WTC11 (cell line): ENCODE results near the gene FRMD5. TPM values are rescaled to one million over a fixed set of nuclear protein-coding genes. Genes with fewer than 3 reads are reported as not detected.

ENCODE experiments used
- ATAC-seq: fragments of 200-7000 bp; cut with Tn5 transposase; 2 replicates; pipeline ENCODE4 v1.10.0; 2021; ENCODE audit warnings: mild to moderate bottlenecking, moderate library complexity
- CTCF ChIA-PET: fragments of 300-600 bp; sonication (Branson Sonifier 250); formaldehyde crosslinking; loops from one replicate; lab custom pipeline; 2021; ENCODE audit warnings: antibody characterized with exemption; lab: Charles Lee
- POLR2A ChIA-PET: fragments of 350-600 bp; sonication (Branson Sonifier 250); formaldehyde crosslinking; loops from one replicate; lab custom pipeline; 2021; ENCODE audit warnings: antibody characterized with exemption; lab: Charles Lee
- DNase-seq: peaks from one replicate; pipeline ENCODE4 v3.0.0; 2021; ENCODE audit warnings: low spot score
- H3K27ac Mint-ChIP-seq: 2 replicates; pipeline ENCODE4 v1.8.0; 2021; ENCODE audit warnings: mixed read lengths
- H3K27me3 Mint-ChIP-seq: 2 replicates; pipeline ENCODE4 v1.8.0; 2021; ENCODE audit warnings: low read depth, mild to moderate bottlenecking, moderate library complexity, mixed read lengths
- H3K36me3 Mint-ChIP-seq: 2 replicates; pipeline ENCODE4 v1.8.0; 2021; ENCODE audit warnings: mixed read lengths
- H3K4me1 Mint-ChIP-seq: 2 replicates; pipeline ENCODE4 v1.8.0; 2022; ENCODE audit warnings: mixed read lengths
- H3K4me3 Mint-ChIP-seq: 2 replicates; pipeline ENCODE4 v1.8.0; 2021; ENCODE audit warnings: mild to moderate bottlenecking, moderate library complexity, mixed read lengths
- H3K9me3 Mint-ChIP-seq: 2 replicates; pipeline ENCODE4 v1.8.0; 2021; ENCODE audit warnings: mixed read lengths
- ATF1 ChIP-seq: sonication (generic); formaldehyde crosslinking; IDR thresholded peaks from 2 replicates; pipeline ENCODE4 v1.8.1; 2023; ENCODE audit warnings: mild to moderate bottlenecking, moderate library complexity, missing genetic modification reagents
- ELF4 ChIP-seq: sonication (generic); formaldehyde crosslinking; IDR thresholded peaks from 2 replicates; pipeline ENCODE4 v1.8.1; 2022; ENCODE audit warnings: low read depth, mild to moderate bottlenecking, moderate library complexity, missing genetic modification reagents
- FOXJ3 ChIP-seq: sonication (generic); formaldehyde crosslinking; IDR thresholded peaks from 2 replicates; pipeline ENCODE4 v1.9.0; 2021; ENCODE audit warnings: missing genetic modification reagents, mild to moderate bottlenecking, borderline replicate concordance
- FOXP1 ChIP-seq: sonication (generic); formaldehyde crosslinking; IDR thresholded peaks from 2 replicates; pipeline ENCODE4 v1.8.0; 2022; ENCODE audit warnings: missing genetic modification reagents, mild to moderate bottlenecking, moderate library complexity, borderline replicate concordance
- GABPB1 ChIP-seq: sonication (generic); formaldehyde crosslinking; IDR thresholded peaks from 2 replicates; pipeline ENCODE4 v1.8.1; 2023; ENCODE audit warnings: mild to moderate bottlenecking, missing genetic modification reagents
- NR3C1 ChIP-seq: sonication (generic); formaldehyde crosslinking; conservative IDR thresholded peaks from 2 replicates; pipeline ENCODE4 v1.8.1; 2023; ENCODE audit warnings: low read depth, mild to moderate bottlenecking, missing genetic modification reagents
- PRRX2 ChIP-seq: fragments of 250-450 bp; sonication (Bioruptor Pico); IDR thresholded peaks from 2 replicates; pipeline ENCODE4 v1.8.0; 2021; ENCODE audit warnings: mild to moderate bottlenecking
- RORB ChIP-seq: fragments of 250-450 bp; sonication (Bioruptor Pico); IDR thresholded peaks from 2 replicates; pipeline ENCODE4 v1.9.0; 2021; ENCODE audit warnings: mild to moderate bottlenecking
- TEAD4 ChIP-seq: sonication (generic); formaldehyde crosslinking; IDR thresholded peaks from 2 replicates; pipeline ENCODE4 v1.8.0; 2022; ENCODE audit warnings: mild to moderate bottlenecking, missing genetic modification reagents
- ZNF263 ChIP-seq: sonication (generic); formaldehyde crosslinking; IDR thresholded peaks from 2 replicates; pipeline ENCODE4 v1.8.1; 2022; ENCODE audit warnings: low read depth, mild to moderate bottlenecking, moderate library complexity, missing genetic modification reagents
- total RNA-seq: library from RNA; stranded (reverse); gene quantifications from 3 replicates; pipeline ENCODE4 v1.2.3, GENCODE V29; 2021
- TF ChIP-seq, protein P1 (sequence below): sonication (generic); formaldehyde crosslinking; conservative IDR thresholded peaks from 2 replicates; pipeline ENCODE4 v1.8.1; 2023; ENCODE audit warnings: mild to moderate bottlenecking, low read depth, missing genetic modification reagents, moderate library complexity
- TF ChIP-seq, protein P2 (sequence below): sonication (generic); formaldehyde crosslinking; IDR thresholded peaks from 2 replicates; pipeline ENCODE4 v1.8.1; 2022; ENCODE audit warnings: mild to moderate bottlenecking, missing genetic modification reagents, moderate library complexity, borderline replicate concordance
- TF ChIP-seq, protein P3 (sequence below): sonication (generic); formaldehyde crosslinking; IDR thresholded peaks from 2 replicates; pipeline ENCODE4 v1.8.0; 2022; ENCODE audit warnings: mild to moderate bottlenecking, missing genetic modification reagents
- TF ChIP-seq, protein P4 (sequence below): sonication (generic); formaldehyde crosslinking; IDR thresholded peaks from 2 replicates; pipeline ENCODE4 v1.8.0; 2023; ENCODE audit warnings: mild to moderate bottlenecking, missing genetic modification reagents
- TF ChIP-seq, protein P5 (sequence below): sonication (generic); formaldehyde crosslinking; IDR thresholded peaks from 2 replicates; pipeline ENCODE4 v1.8.0; 2022; ENCODE audit warnings: mild to moderate bottlenecking, missing genetic modification reagents
- TF ChIP-seq, protein P6 (sequence below): sonication (generic); formaldehyde crosslinking; IDR thresholded peaks from 2 replicates; pipeline ENCODE4 v1.8.0; 2023; ENCODE audit warnings: missing genetic modification reagents, mild to moderate bottlenecking, borderline replicate concordance

FRMD5 gene
- total RNA-seq, 1 experiment from 2014 or later, result 14.1 TPM

DNA sequence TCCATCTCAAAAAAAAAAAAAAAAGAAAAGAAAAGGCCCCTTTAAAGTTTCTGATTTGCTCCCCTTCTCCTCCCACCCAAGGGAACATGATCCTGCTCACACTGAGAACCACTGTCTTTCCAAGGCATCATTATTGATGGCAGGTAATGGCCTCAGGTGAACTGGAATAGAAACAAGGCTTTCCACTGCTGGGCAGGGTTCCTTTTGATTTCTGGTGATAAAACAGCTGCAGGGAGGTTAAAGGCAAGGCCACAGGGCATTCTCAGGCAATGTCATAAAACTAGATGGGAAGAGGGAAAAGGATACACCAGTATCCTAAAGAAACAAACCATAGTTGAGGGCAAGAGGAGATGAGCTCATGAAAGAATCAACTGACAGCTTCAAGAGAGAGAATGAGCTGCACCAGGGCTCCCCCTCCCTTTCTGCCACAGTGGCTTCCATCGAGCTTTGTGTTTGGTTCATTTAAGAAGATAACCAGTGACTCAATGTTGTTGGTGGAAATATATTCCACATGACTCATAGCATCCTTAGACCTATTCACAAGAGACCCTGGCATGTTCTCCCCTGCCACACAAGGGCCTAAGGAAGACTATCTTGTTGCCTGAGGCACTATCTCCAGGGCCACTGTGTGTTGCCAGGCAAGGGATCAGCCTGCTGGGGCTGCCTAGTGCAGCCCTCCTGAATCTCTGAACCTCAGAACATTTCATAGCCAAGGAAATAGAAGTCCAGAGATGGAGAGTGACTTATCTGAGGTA is 281.9 kb downstream of the FRMD5 start (continued):
- TF ChIP-seq, protein P1, sequence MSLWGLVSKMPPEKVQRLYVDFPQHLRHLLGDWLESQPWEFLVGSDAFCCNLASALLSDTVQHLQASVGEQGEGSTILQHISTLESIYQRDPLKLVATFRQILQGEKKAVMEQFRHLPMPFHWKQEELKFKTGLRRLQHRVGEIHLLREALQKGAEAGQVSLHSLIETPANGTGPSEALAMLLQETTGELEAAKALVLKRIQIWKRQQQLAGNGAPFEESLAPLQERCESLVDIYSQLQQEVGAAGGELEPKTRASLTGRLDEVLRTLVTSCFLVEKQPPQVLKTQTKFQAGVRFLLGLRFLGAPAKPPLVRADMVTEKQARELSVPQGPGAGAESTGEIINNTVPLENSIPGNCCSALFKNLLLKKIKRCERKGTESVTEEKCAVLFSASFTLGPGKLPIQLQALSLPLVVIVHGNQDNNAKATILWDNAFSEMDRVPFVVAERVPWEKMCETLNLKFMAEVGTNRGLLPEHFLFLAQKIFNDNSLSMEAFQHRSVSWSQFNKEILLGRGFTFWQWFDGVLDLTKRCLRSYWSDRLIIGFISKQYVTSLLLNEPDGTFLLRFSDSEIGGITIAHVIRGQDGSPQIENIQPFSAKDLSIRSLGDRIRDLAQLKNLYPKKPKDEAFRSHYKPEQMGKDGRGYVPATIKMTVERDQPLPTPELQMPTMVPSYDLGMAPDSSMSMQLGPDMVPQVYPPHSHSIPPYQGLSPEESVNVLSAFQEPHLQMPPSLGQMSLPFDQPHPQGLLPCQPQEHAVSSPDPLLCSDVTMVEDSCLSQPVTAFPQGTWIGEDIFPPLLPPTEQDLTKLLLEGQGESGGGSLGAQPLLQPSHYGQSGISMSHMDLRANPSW (CRISPR knock-in tag), result no peak
- TF ChIP-seq, protein P2, sequence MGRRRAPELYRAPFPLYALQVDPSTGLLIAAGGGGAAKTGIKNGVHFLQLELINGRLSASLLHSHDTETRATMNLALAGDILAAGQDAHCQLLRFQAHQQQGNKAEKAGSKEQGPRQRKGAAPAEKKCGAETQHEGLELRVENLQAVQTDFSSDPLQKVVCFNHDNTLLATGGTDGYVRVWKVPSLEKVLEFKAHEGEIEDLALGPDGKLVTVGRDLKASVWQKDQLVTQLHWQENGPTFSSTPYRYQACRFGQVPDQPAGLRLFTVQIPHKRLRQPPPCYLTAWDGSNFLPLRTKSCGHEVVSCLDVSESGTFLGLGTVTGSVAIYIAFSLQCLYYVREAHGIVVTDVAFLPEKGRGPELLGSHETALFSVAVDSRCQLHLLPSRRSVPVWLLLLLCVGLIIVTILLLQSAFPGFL (CRISPR knock-in tag), result no peak
- TF ChIP-seq, protein P3, sequence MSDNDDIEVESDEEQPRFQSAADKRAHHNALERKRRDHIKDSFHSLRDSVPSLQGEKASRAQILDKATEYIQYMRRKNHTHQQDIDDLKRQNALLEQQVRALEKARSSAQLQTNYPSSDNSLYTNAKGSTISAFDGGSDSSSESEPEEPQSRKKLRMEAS (CRISPR knock-in tag), result no peak
- TF ChIP-seq ZNF263, result no peak
- no peak for TF ChIP-seq GABPB1 (CRISPR knock-in tag)
- TF ChIP-seq FOXJ3, result no peak
- TF ChIP-seq TEAD4, result no peak
- TF ChIP-seq, protein P4, sequence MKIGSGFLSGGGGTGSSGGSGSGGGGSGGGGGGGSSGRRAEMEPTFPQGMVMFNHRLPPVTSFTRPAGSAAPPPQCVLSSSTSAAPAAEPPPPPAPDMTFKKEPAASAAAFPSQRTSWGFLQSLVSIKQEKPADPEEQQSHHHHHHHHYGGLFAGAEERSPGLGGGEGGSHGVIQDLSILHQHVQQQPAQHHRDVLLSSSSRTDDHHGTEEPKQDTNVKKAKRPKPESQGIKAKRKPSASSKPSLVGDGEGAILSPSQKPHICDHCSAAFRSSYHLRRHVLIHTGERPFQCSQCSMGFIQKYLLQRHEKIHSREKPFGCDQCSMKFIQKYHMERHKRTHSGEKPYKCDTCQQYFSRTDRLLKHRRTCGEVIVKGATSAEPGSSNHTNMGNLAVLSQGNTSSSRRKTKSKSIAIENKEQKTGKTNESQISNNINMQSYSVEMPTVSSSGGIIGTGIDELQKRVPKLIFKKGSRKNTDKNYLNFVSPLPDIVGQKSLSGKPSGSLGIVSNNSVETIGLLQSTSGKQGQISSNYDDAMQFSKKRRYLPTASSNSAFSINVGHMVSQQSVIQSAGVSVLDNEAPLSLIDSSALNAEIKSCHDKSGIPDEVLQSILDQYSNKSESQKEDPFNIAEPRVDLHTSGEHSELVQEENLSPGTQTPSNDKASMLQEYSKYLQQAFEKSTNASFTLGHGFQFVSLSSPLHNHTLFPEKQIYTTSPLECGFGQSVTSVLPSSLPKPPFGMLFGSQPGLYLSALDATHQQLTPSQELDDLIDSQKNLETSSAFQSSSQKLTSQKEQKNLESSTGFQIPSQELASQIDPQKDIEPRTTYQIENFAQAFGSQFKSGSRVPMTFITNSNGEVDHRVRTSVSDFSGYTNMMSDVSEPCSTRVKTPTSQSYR (CRISPR knock-in tag), result no peak
- no peak for TF ChIP-seq ELF4
- no peak for TF ChIP-seq FOXP1 (CRISPR knock-in tag)
- no peak for TF ChIP-seq RORB (CRISPR knock-in tag)
- no peak for TF ChIP-seq PRRX2 (CRISPR knock-in tag)
- TF ChIP-seq NR3C1, result no peak

DNA sequence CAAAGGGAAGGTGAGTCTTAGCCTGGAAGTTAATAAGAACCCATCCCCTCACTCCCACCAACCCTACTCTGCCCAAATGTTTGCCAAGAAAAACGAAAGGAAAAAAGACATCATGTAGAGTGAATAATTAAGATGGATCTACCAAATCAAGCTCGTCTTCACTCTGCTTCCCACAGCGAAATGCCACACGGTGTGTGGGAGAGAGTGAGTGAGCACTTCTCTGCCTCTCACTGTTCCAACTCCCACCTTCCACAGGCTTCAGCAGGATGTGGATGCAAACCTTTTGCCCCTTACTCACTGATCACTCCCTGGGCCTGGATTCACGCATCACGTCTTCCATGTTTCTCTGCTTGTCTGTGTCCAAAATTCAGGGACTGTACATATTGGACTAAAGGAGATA is 282.9 kb downstream of the FRMD5 start:
- Mint-ChIP-seq H3K27me3 (no peaks in the 10 kb centered on the region; the same call in 1 of the 2 replicates), H3K4me3 (no peak overlapping the region), H3K4me1 (peaks cover 9% of the 10 kb centered on the region; the same call in 1 of the 2 replicates), H3K36me3 (peaks cover 20% of the 10 kb centered on the region), H3K9me3 (no peaks in the 10 kb centered on the region), H3K27ac (peak overlapping the region; percentile 9; the same call in 1 of the 2 replicates)
- TF ChIP-seq, protein P5, sequence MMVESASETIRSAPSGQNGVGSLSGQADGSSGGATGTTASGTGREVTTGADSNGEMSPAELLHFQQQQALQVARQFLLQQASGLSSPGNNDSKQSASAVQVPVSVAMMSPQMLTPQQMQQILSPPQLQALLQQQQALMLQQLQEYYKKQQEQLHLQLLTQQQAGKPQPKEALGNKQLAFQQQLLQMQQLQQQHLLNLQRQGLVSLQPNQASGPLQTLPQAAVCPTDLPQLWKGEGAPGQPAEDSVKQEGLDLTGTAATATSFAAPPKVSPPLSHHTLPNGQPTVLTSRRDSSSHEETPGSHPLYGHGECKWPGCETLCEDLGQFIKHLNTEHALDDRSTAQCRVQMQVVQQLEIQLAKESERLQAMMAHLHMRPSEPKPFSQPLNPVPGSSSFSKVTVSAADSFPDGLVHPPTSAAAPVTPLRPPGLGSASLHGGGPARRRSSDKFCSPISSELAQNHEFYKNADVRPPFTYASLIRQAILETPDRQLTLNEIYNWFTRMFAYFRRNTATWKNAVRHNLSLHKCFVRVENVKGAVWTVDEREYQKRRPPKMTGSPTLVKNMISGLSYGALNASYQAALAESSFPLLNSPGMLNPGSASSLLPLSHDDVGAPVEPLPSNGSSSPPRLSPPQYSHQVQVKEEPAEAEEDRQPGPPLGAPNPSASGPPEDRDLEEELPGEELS, result no peak
- no peak for TF ChIP-seq ATF1 (CRISPR knock-in tag)
- TF ChIP-seq, protein P6, sequence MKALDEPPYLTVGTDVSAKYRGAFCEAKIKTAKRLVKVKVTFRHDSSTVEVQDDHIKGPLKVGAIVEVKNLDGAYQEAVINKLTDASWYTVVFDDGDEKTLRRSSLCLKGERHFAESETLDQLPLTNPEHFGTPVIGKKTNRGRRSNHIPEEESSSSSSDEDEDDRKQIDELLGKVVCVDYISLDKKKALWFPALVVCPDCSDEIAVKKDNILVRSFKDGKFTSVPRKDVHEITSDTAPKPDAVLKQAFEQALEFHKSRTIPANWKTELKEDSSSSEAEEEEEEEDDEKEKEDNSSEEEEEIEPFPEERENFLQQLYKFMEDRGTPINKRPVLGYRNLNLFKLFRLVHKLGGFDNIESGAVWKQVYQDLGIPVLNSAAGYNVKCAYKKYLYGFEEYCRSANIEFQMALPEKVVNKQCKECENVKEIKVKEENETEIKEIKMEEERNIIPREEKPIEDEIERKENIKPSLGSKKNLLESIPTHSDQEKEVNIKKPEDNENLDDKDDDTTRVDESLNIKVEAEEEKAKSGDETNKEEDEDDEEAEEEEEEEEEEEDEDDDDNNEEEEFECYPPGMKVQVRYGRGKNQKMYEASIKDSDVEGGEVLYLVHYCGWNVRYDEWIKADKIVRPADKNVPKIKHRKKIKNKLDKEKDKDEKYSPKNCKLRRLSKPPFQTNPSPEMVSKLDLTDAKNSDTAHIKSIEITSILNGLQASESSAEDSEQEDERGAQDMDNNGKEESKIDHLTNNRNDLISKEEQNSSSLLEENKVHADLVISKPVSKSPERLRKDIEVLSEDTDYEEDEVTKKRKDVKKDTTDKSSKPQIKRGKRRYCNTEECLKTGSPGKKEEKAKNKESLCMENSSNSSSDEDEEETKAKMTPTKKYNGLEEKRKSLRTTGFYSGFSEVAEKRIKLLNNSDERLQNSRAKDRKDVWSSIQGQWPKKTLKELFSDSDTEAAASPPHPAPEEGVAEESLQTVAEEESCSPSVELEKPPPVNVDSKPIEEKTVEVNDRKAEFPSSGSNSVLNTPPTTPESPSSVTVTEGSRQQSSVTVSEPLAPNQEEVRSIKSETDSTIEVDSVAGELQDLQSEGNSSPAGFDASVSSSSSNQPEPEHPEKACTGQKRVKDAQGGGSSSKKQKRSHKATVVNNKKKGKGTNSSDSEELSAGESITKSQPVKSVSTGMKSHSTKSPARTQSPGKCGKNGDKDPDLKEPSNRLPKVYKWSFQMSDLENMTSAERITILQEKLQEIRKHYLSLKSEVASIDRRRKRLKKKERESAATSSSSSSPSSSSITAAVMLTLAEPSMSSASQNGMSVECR (CRISPR knock-in tag), result no peak
- ChIA-PET CTCF (no interaction called here), POLR2A (no interaction called here)
- DNase-seq, result no peak
- ATAC-seq, result no peak
